Fibroblast of lung (primary cell): ENCODE results near the gene ITM2C. TPM values are rescaled to one million over a fixed set of nuclear protein-coding genes. Genes with fewer than 3 reads are reported as not detected.

Experiments
- DNase-seq, 2 donors: peaks; one replicate each; pipeline versions ENCODE4 v3.0.0 to v3.0.0-alpha.2; 2010; ENCODE audit warnings: low read depth in 2 of 2
- H2AFZ ChIP-seq: 2 replicates; pipeline ENCODE4 v1.5.1; 2012; ENCODE audit warnings: low read length, control low read depth, inconsistent platforms
- H3K27ac ChIP-seq: 2 replicates; pipeline ENCODE4 v1.5.1; 2011; ENCODE audit warnings: low read length, control low read depth; ENCODE audit not compliant: insufficient read depth
- H3K27me3 ChIP-seq: 2 replicates; pipeline ENCODE4 v1.5.1; 2011; ENCODE audit warnings: mild to moderate bottlenecking, low read length; ENCODE audit not compliant: control insufficient read depth, insufficient read depth
- H3K36me3 ChIP-seq: 2 replicates; pipeline ENCODE4 v1.5.1; 2011; ENCODE audit warnings: low read length; ENCODE audit not compliant: control insufficient read depth, insufficient read depth
- H3K4me1 ChIP-seq: 2 replicates; pipeline ENCODE4 v1.5.1; 2011; ENCODE audit warnings: low read length; ENCODE audit not compliant: control insufficient read depth, insufficient read depth; ENCODE audit errors: extremely low read depth
- H3K4me2 ChIP-seq: 2 replicates; pipeline ENCODE4 v1.5.1; 2011; ENCODE audit warnings: low read length, control low read depth; ENCODE audit not compliant: insufficient read depth; ENCODE audit errors: extremely low read depth
- H3K4me3 ChIP-seq, 4 experiments: fragments of 200-600 bp in 1 of 4; sonication (generic) in 1 of 4; replicated peaks in 1 of 4; 2 replicates each; pipeline ENCODE4 v1.5.1; 2011 to 2016; ENCODE audit warnings: low read length in 4 of 4, low read depth in 3 of 4, mild to moderate bottlenecking in 3 of 4, control low read depth in 2 of 4, inconsistent platforms in 1 of 4, mixed read lengths in 1 of 4; ENCODE audit not compliant: insufficient read depth in 1 of 4; ENCODE audit errors: control extremely low read depth in 1 of 4
- H3K79me2 ChIP-seq: 2 replicates; pipeline ENCODE4 v1.5.1; 2012; ENCODE audit warnings: mild to moderate bottlenecking, low read length, inconsistent platforms; ENCODE audit not compliant: control insufficient read depth, insufficient read depth
- H3K9ac ChIP-seq: 2 replicates; pipeline ENCODE4 v1.5.1; 2011; ENCODE audit warnings: mild to moderate bottlenecking, low read length, control low read depth; ENCODE audit not compliant: insufficient read depth
- H3K9me3 ChIP-seq: 2 replicates; pipeline ENCODE4 v1.5.1; 2012; ENCODE audit warnings: low read depth, low read length; ENCODE audit not compliant: control insufficient read depth, insufficient read depth
- H4K20me1 ChIP-seq: 2 replicates; pipeline ENCODE4 v1.5.1; 2011; ENCODE audit warnings: low read length; ENCODE audit not compliant: control insufficient read depth, insufficient read depth; ENCODE audit errors: extremely low read depth
- EZH2 ChIP-seq: IDR thresholded peaks from 2 replicates; pipeline ENCODE4 v1.5.1; 2012; ENCODE audit warnings: low read length, control low read depth, mild to moderate bottlenecking; ENCODE audit errors: missing control alignments
- polyA plus RNA-seq, 2 donors: library from polyadenylated mRNA; depleted of rRNA in 1 of 2; stranded (reverse) in 1 of 2; unstranded in 1 of 2; fragments of >200 nt; gene quantifications; 2 replicates each; pipeline ENCODE4 v1.2.1, GENCODE V29; 2011 to 2012; ENCODE audit warnings: missing spikeins in 1 of 2
- total RNA-seq: library from RNA; depleted of rRNA; stranded (reverse); fragments of >200 nt; gene quantifications from 2 replicates; pipeline ENCODE4 v1.2.1, GENCODE V29; 2014
- TF ChIP-seq, protein P1 (sequence below), 2 donors: IDR thresholded peaks in 1 of 2; conservative IDR thresholded peaks in 1 of 2; 1 replicate in 1 of 2; 2 replicates in 1 of 2; pipeline ENCODE4 v1.5.1; 2011 to 2012; ENCODE audit warnings: low read length in 2 of 2, control low read depth in 1 of 2, inconsistent platforms in 1 of 2, low read depth in 1 of 2, mild to moderate bottlenecking in 1 of 2

ITM2C gene
- total and polyA plus RNA-seq, 2 donors (not counting 1 experiment from before 2014, with no cell fraction given), result 77.3 to 236 TPM

DNA sequence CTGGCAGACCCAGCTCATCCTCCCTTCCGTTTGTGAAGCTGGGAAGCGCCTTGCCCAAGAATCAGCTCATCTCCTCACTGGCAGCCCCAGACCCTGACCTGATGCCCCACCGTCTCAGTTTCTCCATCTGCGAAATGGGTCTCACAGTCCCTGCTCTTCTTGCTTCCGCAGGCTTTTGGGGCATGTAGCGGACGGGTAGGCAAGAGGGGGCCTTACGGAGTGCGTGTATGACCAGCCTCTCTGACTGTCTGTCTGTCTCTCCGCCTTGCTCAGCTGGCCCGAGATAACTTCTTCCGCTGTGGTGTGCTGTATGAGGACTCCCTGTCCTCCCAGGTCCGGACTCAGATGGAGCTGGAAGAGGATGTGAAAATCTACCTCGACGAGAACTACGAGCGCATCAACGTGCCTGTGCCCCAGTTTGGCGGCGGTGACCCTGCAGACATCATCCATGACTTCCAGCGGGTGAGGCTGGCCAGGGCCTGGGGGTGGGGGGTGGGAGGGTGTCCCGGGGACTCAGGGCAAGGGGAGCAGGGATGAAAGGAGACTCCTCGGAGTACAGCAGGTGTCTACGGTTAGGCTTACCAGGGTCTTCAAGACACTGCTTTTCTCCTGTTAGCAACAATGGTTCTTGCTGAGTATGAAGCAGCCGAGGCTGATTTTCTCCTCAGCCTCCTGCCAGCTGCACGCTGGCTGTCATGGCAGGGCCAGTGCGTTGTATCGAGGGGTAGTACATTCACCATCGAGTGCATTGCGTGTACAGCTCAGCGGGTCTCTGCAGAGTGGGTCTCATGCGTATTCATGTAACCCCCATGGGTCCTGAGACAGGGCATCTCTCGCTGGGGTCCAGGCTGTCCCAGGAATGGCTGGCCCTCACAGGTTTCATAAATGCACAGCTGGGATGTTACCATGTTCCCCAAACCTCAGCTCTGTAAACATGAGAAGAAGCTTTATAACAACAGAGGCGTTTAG, 10.9 kb downstream of the ITM2C start:
- Histone ChIP-seq H3K9ac (no peak overlapping the region), H3K4me2 (no peak overlapping the region), H3K79me2 (no peaks in the 10 kb centered on the region), H3K4me3 (no peak overlapping the region), H2AFZ (no peak overlapping the region), H3K36me3 (peaks cover 7% of the 10 kb centered on the region), H4K20me1 (no peaks in the 10 kb centered on the region), H3K27me3 (no peaks in the 10 kb centered on the region), H3K4me1 (no peaks in the 10 kb centered on the region), H3K9me3 (no peaks in the 10 kb centered on the region), H3K27ac (no peak overlapping the region)
- no peak for DNase-seq
- TF ChIP-seq EZH2, result no peak
- TF ChIP-seq, protein P1, sequence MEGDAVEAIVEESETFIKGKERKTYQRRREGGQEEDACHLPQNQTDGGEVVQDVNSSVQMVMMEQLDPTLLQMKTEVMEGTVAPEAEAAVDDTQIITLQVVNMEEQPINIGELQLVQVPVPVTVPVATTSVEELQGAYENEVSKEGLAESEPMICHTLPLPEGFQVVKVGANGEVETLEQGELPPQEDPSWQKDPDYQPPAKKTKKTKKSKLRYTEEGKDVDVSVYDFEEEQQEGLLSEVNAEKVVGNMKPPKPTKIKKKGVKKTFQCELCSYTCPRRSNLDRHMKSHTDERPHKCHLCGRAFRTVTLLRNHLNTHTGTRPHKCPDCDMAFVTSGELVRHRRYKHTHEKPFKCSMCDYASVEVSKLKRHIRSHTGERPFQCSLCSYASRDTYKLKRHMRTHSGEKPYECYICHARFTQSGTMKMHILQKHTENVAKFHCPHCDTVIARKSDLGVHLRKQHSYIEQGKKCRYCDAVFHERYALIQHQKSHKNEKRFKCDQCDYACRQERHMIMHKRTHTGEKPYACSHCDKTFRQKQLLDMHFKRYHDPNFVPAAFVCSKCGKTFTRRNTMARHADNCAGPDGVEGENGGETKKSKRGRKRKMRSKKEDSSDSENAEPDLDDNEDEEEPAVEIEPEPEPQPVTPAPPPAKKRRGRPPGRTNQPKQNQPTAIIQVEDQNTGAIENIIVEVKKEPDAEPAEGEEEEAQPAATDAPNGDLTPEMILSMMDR (conservative IDR thresholded peaks at IDR 0.05 in 1 of 2, IDR thresholded peaks at IDR 0.05 in 1 of 2; ENCODE audit: low read depth in 1 of 2, low read length in 2 of 2), result no peak

DNA sequence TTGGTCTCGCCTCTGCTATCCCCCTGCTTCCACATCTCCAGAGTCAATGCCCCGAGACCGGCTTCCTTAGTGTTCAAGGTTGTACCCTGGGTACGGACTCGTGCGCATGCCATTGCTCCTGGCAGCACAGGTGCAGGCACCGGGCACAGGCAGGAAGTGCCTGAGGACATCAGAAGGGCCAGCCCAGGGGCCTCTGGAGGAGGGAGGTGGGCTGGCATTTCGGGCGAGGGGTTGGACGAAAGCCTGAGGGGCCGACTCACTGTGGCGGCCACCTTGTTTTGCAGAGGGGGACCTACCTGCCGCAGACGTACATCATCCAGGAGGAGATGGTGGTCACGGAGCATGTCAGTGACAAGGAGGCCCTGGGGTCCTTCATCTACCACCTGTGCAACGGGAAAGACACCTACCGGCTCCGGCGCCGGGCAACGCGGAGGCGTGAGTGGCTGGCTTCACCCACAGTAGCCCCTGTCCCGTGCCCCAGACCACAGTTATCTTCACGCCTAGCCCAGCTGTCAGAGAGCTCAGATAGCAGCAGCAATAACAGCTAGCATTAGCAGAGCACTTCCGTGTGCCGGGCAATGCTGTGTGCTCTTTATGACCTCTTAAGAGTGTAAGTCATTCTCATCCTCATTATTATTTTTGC, 12.5 kb downstream of the ITM2C start:
- Histone ChIP-seq H3K27me3 (no peaks in the 10 kb centered on the region), H3K9me3 (no peaks in the 10 kb centered on the region), H3K4me2 (no peak overlapping the region), H3K79me2 (no peaks in the 10 kb centered on the region), H2AFZ (no peak overlapping the region), H3K27ac (no peak overlapping the region), H3K36me3 (peaks cover 7% of the 10 kb centered on the region), H3K4me3 (no peak overlapping the region), H3K4me1 (no peaks in the 10 kb centered on the region), H3K9ac (no peak overlapping the region), H4K20me1 (no peaks in the 10 kb centered on the region)
- TF ChIP-seq EZH2, result no peak
- TF ChIP-seq, protein P1 (conservative IDR thresholded peaks at IDR 0.05 in 1 of 2, IDR thresholded peaks at IDR 0.05 in 1 of 2; ENCODE audit: low read depth in 1 of 2, low read length in 2 of 2), result no peak
- DNase-seq, result no peak
